ENCODE data around the gene CRIP2. TPM values are rescaled to one million over a fixed set of nuclear protein-coding genes. Genes with fewer than 3 reads are reported as not detected.

CRIP2 gene
- polyA plus RNA-seq, 1 experiment = 28.2 TPM

DNA sequence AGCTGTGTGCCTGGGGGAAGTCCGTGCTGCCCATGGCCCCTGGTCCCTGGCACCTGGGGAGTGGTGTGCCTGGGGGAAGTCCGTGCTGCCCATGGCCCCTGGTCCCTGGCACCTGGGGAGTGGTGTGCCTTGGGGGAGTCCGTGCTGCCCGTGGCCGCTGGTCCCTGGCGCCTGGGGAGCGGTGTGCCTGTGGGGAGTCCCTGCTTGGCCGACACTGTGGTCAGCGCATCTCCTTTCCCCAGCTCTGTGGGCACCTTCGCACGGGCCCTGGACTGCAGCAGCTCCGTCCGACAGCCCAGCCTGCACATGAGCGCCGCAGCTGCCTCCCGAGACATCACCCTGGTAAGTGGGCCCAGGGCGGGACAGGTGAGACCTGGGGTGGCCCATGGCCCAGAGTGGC, 14.5 kb upstream of the CRIP2 start:
- H3K4me3 ChIP-seq (ENCODE audit: low read depth, low read length) = no peak overlapping the region
- H3K27ac ChIP-seq (ENCODE audit: low read depth, low read length) = no peak overlapping the region
- H3K27me3 ChIP-seq (ENCODE audit: control insufficient read depth, insufficient read depth, low read length) = no peaks in the 10 kb centered on the region
- ChIA-PET CTCF (no interaction called here), POLR2A (no interaction called here)
- no peaks in the 10 kb centered on the region; the same call in 1 of the 2 replicates for H3K9me3 ChIP-seq (ENCODE audit: control insufficient read depth, insufficient read depth, low read length)
- DNase-seq (ENCODE audit: low read depth, low spot score) = no peak
- TF ChIP-seq, protein P1, sequence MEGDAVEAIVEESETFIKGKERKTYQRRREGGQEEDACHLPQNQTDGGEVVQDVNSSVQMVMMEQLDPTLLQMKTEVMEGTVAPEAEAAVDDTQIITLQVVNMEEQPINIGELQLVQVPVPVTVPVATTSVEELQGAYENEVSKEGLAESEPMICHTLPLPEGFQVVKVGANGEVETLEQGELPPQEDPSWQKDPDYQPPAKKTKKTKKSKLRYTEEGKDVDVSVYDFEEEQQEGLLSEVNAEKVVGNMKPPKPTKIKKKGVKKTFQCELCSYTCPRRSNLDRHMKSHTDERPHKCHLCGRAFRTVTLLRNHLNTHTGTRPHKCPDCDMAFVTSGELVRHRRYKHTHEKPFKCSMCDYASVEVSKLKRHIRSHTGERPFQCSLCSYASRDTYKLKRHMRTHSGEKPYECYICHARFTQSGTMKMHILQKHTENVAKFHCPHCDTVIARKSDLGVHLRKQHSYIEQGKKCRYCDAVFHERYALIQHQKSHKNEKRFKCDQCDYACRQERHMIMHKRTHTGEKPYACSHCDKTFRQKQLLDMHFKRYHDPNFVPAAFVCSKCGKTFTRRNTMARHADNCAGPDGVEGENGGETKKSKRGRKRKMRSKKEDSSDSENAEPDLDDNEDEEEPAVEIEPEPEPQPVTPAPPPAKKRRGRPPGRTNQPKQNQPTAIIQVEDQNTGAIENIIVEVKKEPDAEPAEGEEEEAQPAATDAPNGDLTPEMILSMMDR (IDR thresholded peaks at IDR 0.05; ENCODE audit: low read depth, low read length) = no peak

DNA sequence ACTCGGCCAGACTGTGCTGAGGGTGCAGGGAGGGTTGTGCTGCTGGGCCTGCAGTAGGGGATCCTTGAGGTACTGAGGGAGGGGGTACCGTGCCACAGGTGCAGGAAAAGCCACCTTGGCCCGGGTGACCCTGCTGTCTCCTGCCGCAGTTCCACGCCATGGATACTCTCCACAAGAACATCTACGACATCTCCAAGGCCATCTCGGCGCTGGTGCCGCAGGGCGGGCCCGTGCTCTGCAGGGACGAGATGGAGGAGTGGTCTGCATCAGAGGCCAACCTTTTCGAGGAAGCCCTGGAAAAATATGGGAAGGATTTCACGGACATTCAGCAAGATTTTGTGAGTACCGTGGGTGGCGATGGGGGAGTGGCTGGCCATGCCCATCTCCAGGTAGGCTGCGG, 14.0 kb upstream of the CRIP2 start:
- TF ChIP-seq, protein P1 (IDR thresholded peaks at IDR 0.05; ENCODE audit: low read depth, low read length) = no peak
- no peak for DNase-seq (ENCODE audit: low read depth, low spot score)
- POLR2A ChIA-PET = no interaction called here

DNA sequence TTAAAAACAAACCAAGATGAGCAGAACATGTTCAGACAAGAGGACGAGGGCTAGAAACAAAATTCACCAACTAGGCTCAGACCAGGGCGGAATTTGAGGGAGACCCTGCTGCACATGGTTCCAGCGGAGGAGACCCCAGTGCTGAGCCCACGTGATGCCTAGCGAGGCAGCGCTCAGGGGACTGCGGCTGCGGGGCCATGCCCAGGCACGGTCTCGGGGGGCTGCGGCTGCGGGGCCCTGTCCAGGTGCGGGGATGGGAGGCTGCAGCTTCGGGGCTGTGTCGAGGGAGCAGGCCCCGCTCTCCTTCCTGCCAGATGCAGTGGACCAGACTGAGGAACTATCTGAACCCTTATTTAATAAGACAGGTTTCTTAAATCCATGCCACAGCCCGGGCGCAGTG, 12.7 kb upstream of the CRIP2 start:
- TF ChIP-seq, protein P1 (IDR thresholded peaks at IDR 0.05; ENCODE audit: low read depth, low read length) = no peak
- no peak for DNase-seq (ENCODE audit: low read depth, low spot score)
- CTCF ChIA-PET = no interaction called here
- Histone ChIP-seq H3K27ac (ENCODE audit: low read depth, low read length) (no peak overlapping the region), H3K9me3 (ENCODE audit: control insufficient read depth, insufficient read depth, low read length) (no peaks in the 10 kb centered on the region; the same call in 1 of the 2 replicates), H3K27me3 (ENCODE audit: control insufficient read depth, insufficient read depth, low read length) (no peaks in the 10 kb centered on the region), H3K4me3 (ENCODE audit: low read depth, low read length) (no peak overlapping the region)
- POLR2A ChIA-PET = no interaction called here

More for the DNA sequence above, 14.0 kb upstream of the CRIP2 start:
- H3K4me3 ChIP-seq (ENCODE audit: low read depth, low read length) = no peak overlapping the region
- CTCF ChIA-PET = no interaction called here
- H3K9me3 ChIP-seq (ENCODE audit: control insufficient read depth, insufficient read depth, low read length) = no peaks in the 10 kb centered on the region; the same call in 1 of the 2 replicates
- H3K27me3 ChIP-seq (ENCODE audit: control insufficient read depth, insufficient read depth, low read length) = no peaks in the 10 kb centered on the region
- H3K27ac ChIP-seq (ENCODE audit: low read depth, low read length) = no peak overlapping the region

DNA sequence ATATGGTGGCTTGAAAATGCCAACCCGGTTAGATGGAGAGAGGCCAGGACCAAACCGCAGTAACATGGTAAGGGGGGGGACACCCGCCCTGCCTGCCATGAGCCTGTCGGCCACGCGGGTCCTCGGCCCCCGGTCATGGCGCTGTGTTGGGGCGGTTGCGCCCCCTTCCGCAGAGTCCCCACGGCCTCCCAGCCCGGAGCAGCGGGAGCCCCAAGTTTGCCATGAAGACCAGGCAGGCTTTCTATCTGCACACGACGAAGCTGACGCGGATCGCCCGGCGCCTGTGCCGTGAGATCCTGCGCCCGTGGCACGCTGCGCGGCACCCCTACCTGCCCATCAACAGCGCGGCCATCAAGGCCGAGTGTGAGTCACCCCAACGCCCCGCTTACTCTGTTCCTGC, 10.1 kb upstream of the CRIP2 start:
- CTCF ChIA-PET = no interaction called here
- TF ChIP-seq, protein P1 (IDR thresholded peaks at IDR 0.05; ENCODE audit: low read depth, low read length) = no peak

DNA sequence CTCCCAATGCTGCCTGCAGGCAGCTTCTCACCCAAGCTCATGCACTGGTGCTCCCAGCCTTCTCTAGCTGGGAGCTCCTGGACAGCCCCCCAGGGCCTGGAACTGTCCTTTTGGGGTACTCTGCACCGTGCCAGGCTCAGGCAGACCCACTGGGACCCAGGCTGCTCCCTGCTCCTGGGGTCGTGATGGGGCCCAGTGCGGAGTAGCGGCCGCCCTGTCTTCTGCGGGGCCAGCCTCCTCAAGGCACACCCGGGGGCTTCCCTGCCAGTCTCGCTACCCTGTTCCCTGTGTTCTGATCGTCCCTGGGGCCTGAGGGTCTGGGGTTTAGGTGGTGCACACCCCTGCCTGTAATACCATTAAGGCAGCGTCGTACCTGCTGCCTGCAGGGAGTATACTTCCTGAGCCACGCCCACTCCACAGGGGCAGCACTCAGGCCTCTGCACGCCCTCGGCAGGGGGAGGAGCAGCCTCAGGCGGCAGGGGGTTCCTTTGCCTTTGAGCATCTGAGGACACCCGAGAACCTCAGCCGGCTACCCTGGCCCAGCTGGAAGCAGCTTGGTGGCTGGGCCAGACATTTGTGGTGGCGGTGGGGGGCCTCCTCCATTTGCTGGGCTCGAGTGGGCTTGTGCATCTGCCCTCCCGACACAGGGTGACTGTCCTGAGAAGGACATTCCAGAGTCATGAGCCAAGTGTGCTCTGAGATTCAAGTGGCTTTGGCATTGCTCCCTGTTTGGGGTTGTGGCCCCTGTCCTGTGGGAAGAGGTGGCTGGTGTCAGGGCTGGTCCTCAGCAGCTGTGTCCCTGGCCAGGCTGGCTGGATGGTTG, 9.2 kb upstream of the CRIP2 start:
- H3K9me3 ChIP-seq (ENCODE audit: control insufficient read depth, insufficient read depth, low read length) = no peaks in the 10 kb centered on the region; the same call in 1 of the 2 replicates
- H3K4me3 ChIP-seq (ENCODE audit: low read depth, low read length) = no peak overlapping the region
- POLR2A ChIA-PET = no interaction called here
- TF ChIP-seq, protein P1 (IDR thresholded peaks at IDR 0.05; ENCODE audit: low read depth, low read length) = no peak
- no peak for DNase-seq (ENCODE audit: low read depth, low spot score)
- no peak overlapping the region for H3K27ac ChIP-seq (ENCODE audit: low read depth, low read length)
- CTCF ChIA-PET = no interaction called here
- no peaks in the 10 kb centered on the region for H3K27me3 ChIP-seq (ENCODE audit: control insufficient read depth, insufficient read depth, low read length)

More for the DNA sequence above, 10.1 kb upstream of the CRIP2 start:
- H3K27ac ChIP-seq (ENCODE audit: low read depth, low read length) = no peak overlapping the region
- H3K4me3 ChIP-seq (ENCODE audit: low read depth, low read length) = no peak overlapping the region
- no peak for DNase-seq (ENCODE audit: low read depth, low spot score)
- POLR2A ChIA-PET = no interaction called here
- no peaks in the 10 kb centered on the region for H3K27me3 ChIP-seq (ENCODE audit: control insufficient read depth, insufficient read depth, low read length)
- H3K9me3 ChIP-seq (ENCODE audit: control insufficient read depth, insufficient read depth, low read length) = no peaks in the 10 kb centered on the region; the same call in 1 of the 2 replicates
